ENCODE data around the gene NTNG2.
"Not testable (repeated sequence)": the region's sequence is repeated elsewhere in the genome, so short reads cannot be mapped to it uniquely, and the experiment has no call there.

Gene NTNG2

DNA sequence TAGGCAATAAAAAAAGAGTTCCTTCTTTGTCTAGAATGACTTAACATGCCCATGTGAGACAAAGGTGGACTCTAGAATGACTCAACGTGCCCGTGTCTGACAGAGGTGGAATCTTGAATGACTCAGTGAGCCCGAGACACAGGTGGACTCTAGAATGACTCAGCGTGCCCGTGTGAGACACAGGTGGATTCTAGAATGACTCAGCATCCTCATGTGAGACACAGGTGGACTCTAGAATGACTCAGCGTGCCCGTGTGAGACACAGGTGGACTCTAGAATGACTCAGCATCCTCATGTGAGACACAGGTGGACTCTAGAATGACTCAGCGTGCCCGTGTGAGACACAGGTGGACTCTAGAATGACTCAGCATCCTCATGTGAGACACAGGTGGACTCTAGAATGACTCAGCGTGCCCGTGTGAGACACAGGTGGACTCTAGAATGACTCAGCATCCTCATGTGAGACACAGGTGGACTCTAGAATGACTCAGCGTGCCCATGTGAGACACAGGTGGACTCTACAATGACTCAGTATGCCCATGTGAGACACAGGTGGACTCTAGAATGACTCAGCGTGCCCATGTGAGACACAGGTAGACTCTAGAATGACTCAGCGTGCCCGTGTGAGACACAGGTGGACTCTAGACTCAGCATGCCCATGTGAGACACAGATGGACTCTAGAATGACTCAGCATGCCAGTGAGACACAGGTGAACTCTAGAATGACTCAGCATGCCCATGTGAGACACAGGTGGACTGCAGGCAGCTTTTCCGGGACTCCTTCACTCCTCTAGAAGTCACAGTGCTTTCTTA, 108.1 kb downstream of the NTNG2 start:
- not testable (repeated sequence) for DNase-seq

DNA sequence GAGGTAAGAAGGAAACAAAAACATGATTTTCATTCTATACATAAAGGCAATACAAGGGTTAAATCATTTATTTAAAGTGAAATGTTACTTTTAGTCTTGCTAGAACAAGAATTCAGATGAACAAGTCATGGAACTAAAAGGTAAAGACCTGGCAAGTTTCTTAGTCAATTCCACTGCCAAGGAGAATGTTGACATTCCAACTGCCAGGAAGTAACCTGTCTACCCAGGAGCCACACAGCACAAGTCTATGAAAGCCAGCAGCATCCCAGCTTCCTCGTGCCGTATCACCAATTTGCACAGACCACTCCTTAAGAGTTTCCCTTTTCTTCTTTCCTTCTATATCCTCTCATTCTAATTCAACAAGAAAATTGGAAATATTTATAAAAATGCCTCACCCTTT, 113.0 kb downstream of the NTNG2 start:
- DNase-seq: no peak

DNA sequence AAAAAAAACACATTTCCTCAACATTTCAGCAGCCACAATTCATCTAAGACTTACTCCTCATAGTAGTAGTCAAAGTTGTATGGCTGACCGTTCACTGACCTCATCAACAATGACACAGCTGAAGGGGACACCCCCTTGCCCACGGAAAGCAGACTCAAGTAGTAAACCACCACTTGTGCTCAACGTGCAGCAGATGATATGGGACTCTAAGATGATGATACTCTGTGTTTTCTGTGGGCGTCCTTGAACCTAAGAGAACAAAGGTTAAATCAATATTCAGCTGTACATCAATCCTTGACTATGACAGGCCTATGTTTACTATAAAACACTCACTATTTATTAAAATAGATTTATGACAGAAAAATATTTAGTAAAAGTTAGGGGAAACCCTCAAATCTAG, 121.3 kb downstream of the NTNG2 start:
- no peak for DNase-seq

DNA sequence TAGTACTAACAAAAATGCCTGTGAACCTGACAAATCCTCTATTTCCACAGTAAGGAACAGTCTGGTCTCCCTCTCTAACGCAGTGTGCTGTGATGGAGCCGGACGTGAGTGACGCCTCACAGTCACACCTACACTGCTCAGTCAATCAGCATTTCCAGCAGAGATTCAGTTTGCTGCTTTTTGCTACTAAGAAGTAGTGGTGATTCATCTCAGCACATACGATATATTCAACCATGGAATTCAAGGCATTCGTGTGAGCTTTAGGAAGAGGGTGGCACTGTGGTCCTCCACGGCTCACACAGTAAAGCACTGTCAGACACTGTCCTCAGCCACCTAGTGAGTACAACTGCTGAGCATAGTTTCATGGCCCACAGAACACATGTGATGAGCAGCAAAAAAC, 122.0 kb downstream of the NTNG2 start:
- no peak for DNase-seq

DNA sequence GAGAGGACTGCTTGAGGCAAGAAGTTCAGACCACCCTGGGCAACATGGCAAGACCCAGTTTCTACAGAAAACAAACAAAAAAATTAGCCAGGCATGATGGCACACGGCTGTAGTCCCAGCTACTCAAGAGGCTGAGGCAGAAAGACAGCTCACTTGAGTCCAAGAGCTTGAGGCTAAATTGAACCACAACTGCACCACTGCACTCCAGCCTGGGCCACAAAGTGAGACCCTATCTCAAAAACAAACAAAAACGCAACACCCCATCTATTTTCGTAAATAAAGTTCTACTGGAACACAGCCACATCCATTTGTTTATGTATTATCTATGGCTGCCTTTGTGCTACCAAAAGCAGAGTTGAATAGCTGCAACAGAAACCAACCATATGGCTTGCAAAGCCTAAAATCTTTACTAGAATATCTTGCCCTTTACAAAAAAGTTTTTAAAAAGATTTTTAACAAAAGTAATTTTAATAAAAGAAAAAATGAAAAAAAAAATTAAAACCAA, 125.5 kb downstream of the NTNG2 start:
- DNase-seq: no peak

DNA sequence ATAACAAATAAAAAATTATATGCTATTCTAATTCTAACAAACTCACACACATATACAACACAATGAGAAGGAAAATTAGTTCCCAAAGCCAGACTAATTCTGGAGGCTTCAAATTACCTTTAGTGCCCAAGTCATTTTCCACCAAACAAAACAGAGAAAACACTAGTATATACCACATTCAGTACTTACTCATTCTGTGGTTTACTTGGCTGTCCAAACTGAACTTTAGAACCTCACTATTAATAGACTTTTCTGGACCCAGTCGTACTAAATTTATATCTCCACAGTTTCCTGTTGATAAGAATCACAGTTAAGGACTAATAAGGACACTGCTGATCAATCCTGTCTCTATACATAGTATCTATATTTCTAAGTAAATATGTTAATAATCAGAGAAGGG, 126.5 kb downstream of the NTNG2 start:
- DNase-seq: no peak

DNA sequence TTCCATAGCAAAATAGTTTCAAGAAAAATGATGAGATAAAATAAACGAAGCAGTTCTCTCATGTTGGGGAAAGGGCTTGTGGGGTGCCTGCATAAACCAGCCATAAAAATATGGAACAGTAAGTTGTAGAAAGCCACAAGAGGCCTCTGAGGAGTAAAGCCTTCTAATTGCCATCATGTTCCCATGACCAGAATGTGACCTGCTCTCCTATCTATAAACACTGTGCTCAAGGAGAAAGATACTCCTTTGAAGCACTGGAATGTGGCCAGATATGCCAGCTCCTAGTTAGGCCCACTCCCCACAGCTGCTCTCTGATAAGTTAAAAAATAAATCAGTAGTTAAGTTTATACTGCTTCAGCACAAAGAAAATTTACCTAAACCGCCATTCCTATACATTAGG, 127.1 kb downstream of the NTNG2 start:
- no peak for DNase-seq

DNA sequence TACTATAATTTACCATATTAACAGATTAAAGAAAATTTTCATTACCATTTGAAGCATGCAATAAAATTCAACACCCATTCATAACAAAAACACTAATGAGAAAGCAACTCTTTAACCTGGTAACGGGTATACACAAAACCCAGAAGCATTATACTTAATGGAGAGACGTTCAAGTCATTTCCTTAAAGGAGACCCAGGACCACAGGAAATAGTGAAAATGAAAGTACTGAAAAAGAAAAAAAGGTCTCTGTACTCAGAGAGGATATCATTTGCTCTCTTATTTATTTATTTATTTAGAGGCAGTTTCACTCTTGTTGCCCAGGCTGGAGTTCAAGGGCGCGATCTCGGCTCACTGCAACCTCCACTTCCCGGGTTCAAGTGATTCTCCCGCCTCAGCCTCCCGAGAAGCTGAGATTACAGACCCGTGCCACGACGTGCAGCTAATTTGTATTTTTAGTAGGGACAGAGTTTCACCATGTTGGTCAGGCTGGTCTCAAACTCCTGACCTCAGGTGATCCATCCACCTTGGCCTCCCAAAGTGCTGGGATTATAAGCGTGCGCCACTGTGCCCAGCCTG, 131.4 kb downstream of the NTNG2 start:
- no peak for DNase-seq
